Stimulated activated CD4-positive, alpha-beta T cell treated with anti-CD3 and anti-CD28 coated beads, Interleukin-1b, Interleukin-23, amount 100 ng/mL, for 24 hours (primary cell): ENCODE measurements around the gene ADCY2.

Source experiments
- DNase-seq, 4 experiments: peaks; one replicate each; pipeline ENCODE4 v3.0.0-alpha.2; 2020; ENCODE audit warnings: low read depth in 4 of 4, low spot score in 1 of 4

ADCY2 gene

DNA sequence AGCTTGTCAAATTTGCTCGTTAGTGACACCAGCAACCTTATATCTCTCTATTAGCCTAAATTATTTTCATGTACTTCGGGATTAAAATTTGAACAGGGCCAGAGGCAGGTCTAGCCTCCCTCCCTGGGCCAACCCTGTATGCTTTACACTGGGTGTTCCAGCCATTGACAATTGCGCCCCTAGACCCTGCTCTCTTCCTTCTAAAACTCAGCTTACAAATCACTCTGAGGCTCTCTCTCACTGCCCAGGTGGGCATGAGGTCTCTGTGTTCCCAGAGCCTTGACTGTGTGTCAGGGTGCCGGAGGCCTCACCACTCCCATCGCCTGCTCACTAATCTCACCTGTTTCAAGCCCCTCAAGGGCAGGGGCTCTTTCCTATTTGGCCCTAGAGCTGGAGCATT is 461.4 kb downstream of the ADCY2 start:
- no peak for DNase-seq

- DNase-seq: no peak
These were observed 462.1 kb downstream of the ADCY2 start for GRCh38 chr5:7857926-7858632.

DNA sequence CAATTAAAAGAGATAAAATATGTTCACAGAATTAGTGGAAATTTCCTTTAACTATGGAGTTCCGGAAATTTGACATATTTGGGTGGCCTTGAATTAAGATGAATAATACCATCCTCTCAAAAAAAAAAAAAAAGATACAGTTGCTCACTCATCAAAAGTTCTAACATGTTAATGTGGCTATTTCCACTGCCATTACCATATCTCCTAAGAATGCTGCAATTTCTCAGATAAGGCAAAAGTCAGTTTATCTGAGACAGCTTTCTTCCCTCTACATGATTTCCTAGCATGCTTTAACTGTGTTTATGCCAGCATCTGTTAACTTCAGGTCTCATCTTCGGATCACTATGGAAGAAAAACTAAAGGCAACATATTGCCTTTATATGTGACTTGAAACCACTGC is 470.3 kb downstream of the ADCY2 start:
- DNase-seq: no peak

DNA sequence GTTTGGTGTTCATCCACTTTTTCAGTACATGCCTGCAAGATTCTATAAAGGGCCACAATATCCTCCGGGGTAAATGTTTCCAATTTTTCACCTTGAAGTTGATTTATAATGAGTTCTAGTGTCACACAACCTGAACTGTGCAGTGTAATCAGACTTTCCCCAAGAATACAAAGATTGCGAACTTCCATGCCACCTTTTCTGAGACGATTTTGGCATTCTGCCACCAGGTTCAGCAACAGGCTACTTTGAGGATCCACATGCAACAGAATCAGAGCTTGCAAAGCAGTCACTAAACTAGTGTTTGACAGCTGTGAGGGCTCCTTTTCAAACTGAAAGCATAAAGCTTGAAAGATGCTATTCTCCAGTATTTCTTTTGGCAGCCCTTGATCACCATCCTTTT is 471.3 kb downstream of the ADCY2 start:
- DNase-seq: no peak

DNA sequence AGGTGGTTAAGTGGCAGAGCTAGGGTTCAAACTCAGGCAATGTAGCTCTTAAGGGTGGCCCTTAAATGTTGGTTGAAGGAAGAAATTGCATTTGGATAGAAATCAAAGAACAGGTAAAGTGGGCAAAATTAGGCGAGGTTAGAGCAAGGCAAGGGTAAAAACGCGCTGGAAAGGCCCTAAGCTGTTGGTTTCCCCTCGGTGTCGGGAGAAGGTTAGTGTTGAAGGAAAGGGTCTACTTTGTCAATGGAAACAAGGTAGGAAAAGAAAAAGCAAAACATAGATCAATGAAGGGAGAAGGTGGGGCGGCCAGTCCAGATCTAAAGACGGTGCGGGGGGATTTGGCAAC is 472.5 kb downstream of the ADCY2 start:
- DNase-seq: no peak

GRCh38 chr5:7868773-7869473 is 473.0 kb downstream of the ADCY2 start, which contains the start of the genes FASTKD3 and MTRR:
Gene FASTKD3, minus strand, starts transcription at chr5:7869031. Its CDS starts 948 bp downstream, at chr5:7868083.
Gene MTRR, plus strand, starts transcription at chr5:7869148. Its CDS starts 1,647 bp downstream, at chr5:7870795.
- DNase-seq: peak; percentile 67 to 84 (median 78)

GRCh38 chr5:7869474-7870136 is 473.7 kb downstream of the ADCY2 start:
- DNase-seq: no peak

GRCh38 chr5:7871653-7872052 is 475.7 kb downstream of the ADCY2 start:
- DNase-seq: no peak

DNA sequence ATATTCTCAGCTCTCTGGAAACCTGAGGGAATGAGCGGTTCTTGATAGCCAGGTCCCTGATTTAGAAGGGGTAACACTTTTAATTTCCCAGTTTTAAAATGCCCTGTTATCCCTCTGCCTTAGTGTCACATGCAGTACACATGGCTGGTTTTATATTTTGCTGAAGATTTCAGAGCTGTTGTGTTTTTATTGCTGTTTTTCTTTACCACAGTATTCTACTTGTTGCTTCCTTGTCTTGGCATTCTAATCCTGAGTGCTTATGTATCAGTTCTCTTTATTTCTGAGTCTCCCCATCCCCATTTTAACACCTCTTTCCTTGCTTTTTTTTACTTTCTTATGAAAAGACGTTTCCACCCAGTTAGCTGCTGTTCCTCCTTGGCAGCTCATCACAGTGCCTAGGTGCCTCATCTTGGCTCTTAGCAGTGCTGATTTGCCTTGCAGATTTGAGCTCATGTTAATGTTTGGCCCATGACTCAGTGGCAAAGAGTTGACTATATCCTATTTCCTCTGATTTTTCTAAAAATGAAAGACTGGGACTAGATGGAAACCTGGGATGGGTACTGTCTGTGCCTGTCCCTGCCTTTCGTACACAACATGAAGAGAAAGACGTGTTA is 476.7 kb downstream of the ADCY2 start:
- DNase-seq: no peak

GRCh38 chr5:7873216-7873615 is 477.3 kb downstream of the ADCY2 start:
- DNase-seq: no peak

DNA sequence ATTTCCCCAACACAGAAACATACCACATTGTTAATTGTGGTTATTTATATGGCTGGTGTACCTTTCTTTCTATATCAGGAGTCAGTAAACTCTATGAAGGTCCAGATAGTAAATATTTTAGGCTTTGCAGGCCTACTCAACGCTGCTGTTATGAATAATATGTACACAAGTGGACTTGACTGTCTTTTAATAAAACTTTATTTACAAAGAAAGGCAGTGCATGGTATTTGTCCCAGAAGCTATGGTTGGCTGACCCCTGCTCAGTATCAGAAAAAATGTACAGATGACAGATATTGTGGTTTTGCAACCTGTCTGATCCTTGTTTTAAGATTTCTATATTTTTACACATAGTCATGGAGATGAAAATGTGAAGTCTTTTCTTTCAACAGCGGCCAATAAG is 478.7 kb downstream of the ADCY2 start:
- no peak for DNase-seq

GRCh38 chr5:7875151-7875550 is 479.2 kb downstream of the ADCY2 start:
- DNase-seq: no peak

DNA sequence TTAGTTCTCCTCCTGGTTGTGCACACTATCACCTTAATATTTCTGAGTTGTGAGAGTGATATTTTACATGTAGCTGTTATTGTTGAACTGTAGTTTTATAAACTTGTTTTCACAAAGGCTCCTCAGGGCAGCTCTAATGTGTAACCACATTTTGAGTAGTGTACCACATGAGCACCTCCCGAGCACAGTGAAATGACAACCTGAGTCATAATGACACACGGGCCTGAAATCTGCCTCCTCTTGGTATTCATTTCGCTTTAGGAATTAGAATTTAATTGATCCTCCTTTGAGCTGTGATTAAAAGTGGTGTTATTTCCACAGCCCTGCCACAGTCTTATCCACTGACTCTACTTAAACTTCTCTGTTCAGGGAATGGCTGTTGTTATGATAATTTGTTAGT is 480.9 kb downstream of the ADCY2 start:
- DNase-seq: no peak

- DNase-seq: no peak
These were observed 481.9 kb downstream of the ADCY2 start for GRCh38 chr5:7877851-7878250.

DNA sequence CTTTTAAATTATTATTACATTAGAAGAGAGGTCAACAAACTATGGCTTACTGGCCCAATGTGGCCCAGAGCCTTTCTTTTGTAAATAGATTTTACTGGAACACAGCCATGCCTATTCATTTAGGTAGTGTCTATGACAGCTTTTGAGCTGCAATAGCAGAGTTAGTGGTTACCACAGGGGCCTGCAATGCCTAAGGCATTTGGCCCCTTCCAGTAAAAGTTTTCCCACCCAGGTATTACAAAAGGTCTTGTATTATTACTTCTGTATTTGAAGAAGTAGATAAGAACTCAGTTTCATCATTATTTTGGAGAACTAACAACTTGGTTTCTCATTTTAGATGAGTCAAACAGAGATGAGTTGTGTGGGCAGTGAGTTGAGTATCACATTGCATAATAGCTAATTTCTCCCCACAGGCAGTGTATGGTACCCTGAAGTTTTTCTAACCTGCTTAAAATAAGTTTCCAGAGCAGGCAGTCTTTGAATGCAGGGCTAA is 482.5 kb downstream of the ADCY2 start:
- no peak for DNase-seq
